IMR-90 (cell line): ENCODE data around the gene MARVELD2. TPM values are rescaled to one million over a fixed set of nuclear protein-coding genes. Genes with fewer than 3 reads are reported as not detected.
A peak's percentile ranks its signal among the peaks of the same experiment; 100 is the strongest.

Experiments used
- ATAC-seq: fragments of 200-7000 bp; cut with Tn5 transposase; 2 replicates; pipeline ENCODE4 v1.9.1; 2020; ENCODE audit warnings: low read depth, mild to moderate bottlenecking, moderate library complexity
- BruUV-seq: library from RNA; stranded (reverse); fragments of 400-500 nt; replicated peaks from 2 replicates; lab custom pipeline; 2021; lab: Mats Ljungman, UMichigan
- CTCF ChIA-PET: fragments of 300-600 bp; formaldehyde crosslinking; extraction: SDS; loops from one replicate; lab custom pipeline; 2021; ENCODE audit warnings: antibody characterized with exemption; lab: Yijun Ruan, JAX
- POLR2A ChIA-PET: fragments of 300-600 bp; sonication (Branson Sonifier 250); formaldehyde crosslinking; loops from one replicate; lab custom pipeline; 2022; ENCODE audit warnings: antibody characterized with exemption; ENCODE audit not compliant: unreplicated experiment; lab: Charles Lee
- DNase-seq: peaks from one replicate; pipeline ENCODE4 v3.0.0; 2013
- H2AFZ ChIP-seq: replicated peaks from 2 replicates; pipeline ENCODE3; 2013; ENCODE audit warnings: low read length, mild to moderate bottlenecking; ENCODE audit not compliant: poor library complexity
- H2AK5ac ChIP-seq: 2 replicates; pipeline ENCODE4 v1.6.1; 2013; ENCODE audit warnings: low read depth, low read length, inconsistent platforms
- H2AK9ac ChIP-seq: replicated peaks from 2 replicates; pipeline ENCODE3; 2013; ENCODE audit warnings: mild to moderate bottlenecking, low read depth, low read length, moderate library complexity; ENCODE audit not compliant: poor library complexity
- H2BK120ac ChIP-seq: 2 replicates; pipeline ENCODE4 v1.6.1; 2013; ENCODE audit warnings: low read depth, low read length, inconsistent platforms
- H2BK15ac ChIP-seq: 3 replicates; pipeline ENCODE4 v1.6.1; 2013; ENCODE audit warnings: low read depth, low read length, inconsistent platforms
- H2BK20ac ChIP-seq: 2 replicates; pipeline ENCODE4 v1.6.1; 2013; ENCODE audit warnings: low read depth, mild to moderate bottlenecking, inconsistent platforms, low read length, moderate library complexity
- H2BK5ac ChIP-seq: 2 replicates; pipeline ENCODE4 v1.6.1; 2013; ENCODE audit warnings: mild to moderate bottlenecking, low read depth, low read length, inconsistent platforms; ENCODE audit not compliant: poor library complexity, severe bottlenecking
- H3K14ac ChIP-seq: replicated peaks from 2 replicates; pipeline ENCODE4 v1.6.1; 2013; ENCODE audit warnings: low read depth, low read length, inconsistent platforms
- H3K18ac ChIP-seq: 2 replicates; pipeline ENCODE4 v1.6.1; 2013; ENCODE audit warnings: low read depth, low read length, control low read depth
- H3K23ac ChIP-seq: 2 replicates; pipeline ENCODE4 v1.6.1; 2013; ENCODE audit warnings: low read depth, low read length, inconsistent platforms
- H3K27ac ChIP-seq: 2 replicates; pipeline ENCODE4 v1.5.1; 2013; ENCODE audit warnings: mild to moderate bottlenecking, control low read depth, low read length; ENCODE audit not compliant: insufficient read depth
- H3K27me3 ChIP-seq: 2 replicates; pipeline ENCODE4 v1.6.1; 2013; ENCODE audit warnings: low read length; ENCODE audit not compliant: control insufficient read depth, insufficient read depth
- H3K36me3 ChIP-seq: 2 replicates; pipeline ENCODE4 v1.6.1; 2013; ENCODE audit warnings: low read length, mixed read lengths; ENCODE audit not compliant: control insufficient read depth, insufficient read depth
- H3K4ac ChIP-seq: 2 replicates; pipeline ENCODE4 v1.6.1; 2013; ENCODE audit warnings: low read depth, low read length, inconsistent platforms
- H3K4me1 ChIP-seq: 2 replicates; pipeline ENCODE4 v1.6.1; 2013; ENCODE audit warnings: low read length, mixed read lengths; ENCODE audit not compliant: control insufficient read depth, insufficient read depth
- H3K4me2 ChIP-seq: 2 replicates; pipeline ENCODE4 v1.6.1; 2013; ENCODE audit warnings: low read depth, mild to moderate bottlenecking, control low read depth, low read length, moderate library complexity
- H3K4me3 ChIP-seq: 2 replicates; pipeline ENCODE4 v1.5.1; 2013; ENCODE audit warnings: low read depth, mild to moderate bottlenecking, control low read depth, low read length, moderate library complexity; ENCODE audit not compliant: insufficient read depth
- H3K56ac ChIP-seq: 2 replicates; pipeline ENCODE4 v1.6.1; 2013; ENCODE audit warnings: low read length, inconsistent platforms; ENCODE audit not compliant: insufficient read depth; ENCODE audit errors: extremely low read depth
- H3K79me1 ChIP-seq, 2 experiments: 2 replicates each; pipeline ENCODE4 v1.6.1; 2013; ENCODE audit warnings: low read length in 2 of 2, inconsistent platforms in 1 of 2, low read depth in 1 of 2
- H3K9ac ChIP-seq: 2 replicates; pipeline ENCODE4 v1.6.1; 2013; ENCODE audit warnings: low read depth, low read length, control low read depth
- H3K9me1 ChIP-seq: 2 replicates; pipeline ENCODE4 v1.6.1; 2013; ENCODE audit warnings: low read length, inconsistent platforms; ENCODE audit not compliant: insufficient read depth
- H3K9me3 ChIP-seq: 2 replicates; pipeline ENCODE4 v1.6.1; 2013; ENCODE audit warnings: low read length; ENCODE audit not compliant: control insufficient read depth, insufficient read depth
- H4K20me1 ChIP-seq: 2 replicates; pipeline ENCODE4 v1.6.1; 2013; ENCODE audit warnings: low read length, inconsistent platforms; ENCODE audit not compliant: insufficient read depth
- H4K5ac ChIP-seq: 2 replicates; pipeline ENCODE4 v1.6.1; 2013; ENCODE audit warnings: mild to moderate bottlenecking, low read depth, low read length, control low read depth
- H4K8ac ChIP-seq, 2 experiments: 2 replicates each; pipeline ENCODE4 v1.6.1; 2013; ENCODE audit warnings: low read depth in 2 of 2, low read length in 2 of 2, control low read depth in 1 of 2, inconsistent platforms in 1 of 2
- H4K91ac ChIP-seq: 2 replicates; pipeline ENCODE4 v1.6.1; 2013; ENCODE audit warnings: low read depth, low read length, inconsistent platforms; ENCODE audit not compliant: insufficient read depth
- BHLHE40 ChIP-seq: fragments of 150-350 bp; IDR thresholded peaks from 2 replicates; pipeline ENCODE4 v1.6.1; 2016; ENCODE audit warnings: mild to moderate bottlenecking, low read depth, low read length
- CEBPB ChIP-seq: IDR thresholded peaks from 2 replicates; pipeline ENCODE4 v1.6.1; 2012; ENCODE audit warnings: low read depth, low read length, improper control_type of control experiment
- CHD1 ChIP-seq: IDR thresholded peaks from 2 replicates; pipeline ENCODE4 v1.6.1; 2012; ENCODE audit warnings: low read depth, low read length, improper control_type of control experiment
- FOS ChIP-seq: fragments of 150-350 bp; IDR thresholded peaks from 2 replicates; pipeline ENCODE4 v1.6.1; 2016; ENCODE audit warnings: low read depth, low read length
- MAFK ChIP-seq: IDR thresholded peaks from 2 replicates; pipeline ENCODE4 v1.6.1; 2012; ENCODE audit warnings: low read depth, low read length, improper control_type of control experiment
- MAZ ChIP-seq: IDR thresholded peaks from 2 replicates; pipeline ENCODE4 v1.6.1; 2012; ENCODE audit warnings: low read depth, mild to moderate bottlenecking, low read length, improper control_type of control experiment, moderate library complexity, borderline replicate concordance
- MXI1 ChIP-seq: IDR thresholded peaks from 2 replicates; pipeline ENCODE4 v1.6.1; 2012; ENCODE audit warnings: low read depth, mild to moderate bottlenecking, low read length, moderate library complexity, borderline replicate concordance
- NFE2L2 ChIP-seq: fragments of 150-350 bp; IDR thresholded peaks from 2 replicates; pipeline ENCODE4 v1.6.1; 2016; ENCODE audit warnings: low read depth, mild to moderate bottlenecking, low read length
- POLR2A ChIP-seq: IDR thresholded peaks from 2 replicates; pipeline ENCODE4 v1.6.1; 2012; ENCODE audit warnings: mild to moderate bottlenecking, low read depth, low read length
- RCOR1 ChIP-seq: IDR thresholded peaks from 2 replicates; pipeline ENCODE4 v1.6.1; 2012; ENCODE audit warnings: mild to moderate bottlenecking, low read length, improper control_type of control experiment; ENCODE audit not compliant: insufficient replicate concordance
- RFX5 ChIP-seq: IDR thresholded peaks from 2 replicates; pipeline ENCODE4 v1.8.0; 2012; ENCODE audit warnings: low read depth, mild to moderate bottlenecking, low read length, moderate library complexity
- SMC3 ChIP-seq: fragments of 150-350 bp; IDR thresholded peaks from 2 replicates; pipeline ENCODE4 v1.6.1; 2016; ENCODE audit warnings: low read depth, mild to moderate bottlenecking, antibody characterized with exemption, low read length, moderate library complexity
- WGBS, 2 experiments: methylation state at CpG; one replicate each; pipeline versions ENCODE4 v1.1.5 to v1.1.7; 2013; ENCODE audit warnings: missing lambda C conversion rate in 2 of 2; ENCODE audit not compliant: insufficient read length in 1 of 2; ENCODE audit errors: extremely low coverage in 2 of 2; 5-methylcytosine and 5-hydroxymethylcytosine counted together
- dilution Hi-C: fragments of 300-500 bp; cut with HindIII; formaldehyde crosslinking; loops from one replicate; pipeline ENCODE4 v1.14.3; 2018; ENCODE audit warnings: low sequenced_read_pairs; ENCODE audit not compliant: unreplicated experiment
- in situ Hi-C: fragments of 300-500 bp; cut with MboI; formaldehyde crosslinking; loops from 3 replicates; pipeline ENCODE4 v1.14.3; 2019; ENCODE audit warnings: low sequenced_read_pairs, inconsistent platforms, mixed read lengths
- intact Hi-C: fragments of 100-400 bp; cut with micrococcal nuclease; formaldehyde crosslinking; loops from 2 replicates; pipeline ENCODE4 v1.10.0; 2022
- polyA plus RNA-seq, 3 experiments: library from polyadenylated mRNA; depleted of rRNA; stranded (reverse); fragments of >200 nt; gene quantifications; 2 replicates each; pipeline ENCODE4 v1.2.3, GENCODE V29; 2012; ENCODE audit warnings: low replicate concordance in 1 of 3
- total RNA-seq: library from RNA; depleted of rRNA; stranded (reverse); fragments of >200 nt; gene quantifications from 2 replicates; pipeline ENCODE4 v1.2.3, GENCODE V29; 2012
- TF ChIP-seq, protein P1 (sequence below): fragments of 150-350 bp; IDR thresholded peaks from 2 replicates; pipeline ENCODE4 v1.6.1; 2017; ENCODE audit warnings: mild to moderate bottlenecking, antibody characterized with exemption, low read length, low read depth
- TF ChIP-seq, protein P2 (sequence below): conservative IDR thresholded peaks from 2 replicates; pipeline ENCODE4 v1.5.1; 2012; ENCODE audit warnings: mild to moderate bottlenecking, low read depth, low read length, improper control_type of control experiment
- TF ChIP-seq, protein P3 (sequence below): fragments of 150-350 bp; IDR thresholded peaks from 2 replicates; pipeline ENCODE4 v1.6.1; 2016; ENCODE audit warnings: low read depth, mild to moderate bottlenecking, low read length, moderate library complexity, borderline replicate concordance

Gene MARVELD2
- total and polyA plus RNA-seq, 2 of the 4 experiments (the other 2 are of a cell fraction), result 0.51 to 0.54 TPM

DNA sequence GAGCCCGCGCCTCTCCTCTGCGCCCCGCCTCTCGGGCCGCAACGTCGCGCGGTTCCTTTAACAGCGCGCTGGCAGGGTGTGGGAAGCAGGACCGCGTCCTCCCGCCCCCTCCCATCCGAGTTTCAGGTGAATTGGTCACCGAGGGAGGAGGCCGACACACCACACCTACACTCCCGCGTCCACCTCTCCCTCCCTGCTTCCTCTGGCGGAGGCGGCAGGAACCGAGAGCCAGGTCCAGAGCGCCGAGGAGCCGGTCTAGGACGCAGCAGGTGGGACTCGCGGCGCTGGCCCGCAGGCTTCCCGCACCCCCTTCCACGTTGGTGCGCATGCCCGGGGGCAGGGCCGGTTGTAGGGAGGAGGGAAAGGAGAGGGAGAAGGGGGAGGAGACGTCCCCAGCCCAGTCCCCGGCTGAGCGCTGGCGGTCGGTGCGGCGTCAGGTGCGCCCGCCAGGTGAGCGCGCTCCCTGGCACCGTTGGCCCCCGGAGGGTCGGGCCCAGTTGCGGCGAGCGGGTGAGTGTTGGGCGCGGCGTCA, 77.5 kb downstream of the MARVELD2 start, which contains the start of gene OCLN:
Gene OCLN, plus strand, starts transcription at position 400 of the 532 bp plus-strand sequence. CDS start 11,455 bp downstream, outside the sequence.
- Histone ChIP-seq H2AFZ (peak within 1 kb of the TSS; percentile 94), H4K5ac (no peak within 1 kb of the TSS), H4K20me1 (no peaks in the 10 kb centered on the region), H3K4me1 (peaks cover 6% of the 10 kb centered on the region), H3K4me2 (peak within 1 kb of the TSS; percentile 96), H3K4ac (no peak within 1 kb of the TSS), H2BK20ac (no peak within 1 kb of the TSS), H2BK5ac (no peak within 1 kb of the TSS), H2BK120ac (no peak within 1 kb of the TSS), H3K9me1 (no peaks in the 10 kb centered on the region), H3K36me3 (no peaks in the 10 kb centered on the region), H2AK9ac (peak within 1 kb of the TSS; percentile 66), H3K18ac (no peak within 1 kb of the TSS), H3K27me3 (peaks cover 47% of the 10 kb centered on the region), H3K27ac (no peak within 1 kb of the TSS), H3K14ac (no peak within 1 kb of the TSS), H3K4me3 (peak within 1 kb of the TSS; percentile 55), H4K91ac (no peak within 1 kb of the TSS), H2BK15ac (no peak within 1 kb of the TSS), H3K9ac (0 out of 2 replicates have a peak within 1 kb of the TSS, but pooled peaks have one; percentile 22), H3K56ac (no peak within 1 kb of the TSS), H3K23ac (no peak within 1 kb of the TSS; the same call in 1 of the 2 replicates), H2AK5ac (no peak within 1 kb of the TSS), H4K8ac (no peak within 1 kb of the TSS), H3K79me1 (no peaks in the 10 kb centered on the region), H3K9me3 (no peaks in the 10 kb centered on the region)
- TF ChIP-seq CEBPB (no peak), MAFK (no peak), RCOR1 (no peak), BHLHE40 (no peak), CHD1 (no peak), NFE2L2 (no peak), FOS (no peak), POLR2A (no peak), SMC3 (no peak), MAZ (no peak), MXI1 (no peak), RFX5 (no peak)
- TF ChIP-seq, protein P1, sequence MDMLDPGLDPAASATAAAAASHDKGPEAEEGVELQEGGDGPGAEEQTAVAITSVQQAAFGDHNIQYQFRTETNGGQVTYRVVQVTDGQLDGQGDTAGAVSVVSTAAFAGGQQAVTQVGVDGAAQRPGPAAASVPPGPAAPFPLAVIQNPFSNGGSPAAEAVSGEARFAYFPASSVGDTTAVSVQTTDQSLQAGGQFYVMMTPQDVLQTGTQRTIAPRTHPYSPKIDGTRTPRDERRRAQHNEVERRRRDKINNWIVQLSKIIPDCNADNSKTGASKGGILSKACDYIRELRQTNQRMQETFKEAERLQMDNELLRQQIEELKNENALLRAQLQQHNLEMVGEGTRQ, result no peak
- TF ChIP-seq, protein P2, sequence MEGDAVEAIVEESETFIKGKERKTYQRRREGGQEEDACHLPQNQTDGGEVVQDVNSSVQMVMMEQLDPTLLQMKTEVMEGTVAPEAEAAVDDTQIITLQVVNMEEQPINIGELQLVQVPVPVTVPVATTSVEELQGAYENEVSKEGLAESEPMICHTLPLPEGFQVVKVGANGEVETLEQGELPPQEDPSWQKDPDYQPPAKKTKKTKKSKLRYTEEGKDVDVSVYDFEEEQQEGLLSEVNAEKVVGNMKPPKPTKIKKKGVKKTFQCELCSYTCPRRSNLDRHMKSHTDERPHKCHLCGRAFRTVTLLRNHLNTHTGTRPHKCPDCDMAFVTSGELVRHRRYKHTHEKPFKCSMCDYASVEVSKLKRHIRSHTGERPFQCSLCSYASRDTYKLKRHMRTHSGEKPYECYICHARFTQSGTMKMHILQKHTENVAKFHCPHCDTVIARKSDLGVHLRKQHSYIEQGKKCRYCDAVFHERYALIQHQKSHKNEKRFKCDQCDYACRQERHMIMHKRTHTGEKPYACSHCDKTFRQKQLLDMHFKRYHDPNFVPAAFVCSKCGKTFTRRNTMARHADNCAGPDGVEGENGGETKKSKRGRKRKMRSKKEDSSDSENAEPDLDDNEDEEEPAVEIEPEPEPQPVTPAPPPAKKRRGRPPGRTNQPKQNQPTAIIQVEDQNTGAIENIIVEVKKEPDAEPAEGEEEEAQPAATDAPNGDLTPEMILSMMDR, result no peak
- TF ChIP-seq, protein P3, sequence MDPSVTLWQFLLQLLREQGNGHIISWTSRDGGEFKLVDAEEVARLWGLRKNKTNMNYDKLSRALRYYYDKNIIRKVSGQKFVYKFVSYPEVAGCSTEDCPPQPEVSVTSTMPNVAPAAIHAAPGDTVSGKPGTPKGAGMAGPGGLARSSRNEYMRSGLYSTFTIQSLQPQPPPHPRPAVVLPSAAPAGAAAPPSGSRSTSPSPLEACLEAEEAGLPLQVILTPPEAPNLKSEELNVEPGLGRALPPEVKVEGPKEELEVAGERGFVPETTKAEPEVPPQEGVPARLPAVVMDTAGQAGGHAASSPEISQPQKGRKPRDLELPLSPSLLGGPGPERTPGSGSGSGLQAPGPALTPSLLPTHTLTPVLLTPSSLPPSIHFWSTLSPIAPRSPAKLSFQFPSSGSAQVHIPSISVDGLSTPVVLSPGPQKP, result no peak
- peak; percentile 52 for ATAC-seq
- POLR2A ChIA-PET, result no interaction called here
- dilution Hi-C loops (no loop called here), in situ Hi-C loops (no loop called here), intact Hi-C loops (loop anchor here (10.0 kb wide), 1 partner anchor 48 kb away; no protein-coding TSS in a partner anchor)
- 2% methylated on average over 26 of the region's 56 CpGs; no CpG with 5 or more reads in 1 of the 2 experiments for WGBS, 2 experiments
- no TSS peak for BruUV-seq
- CTCF ChIA-PET, result no interaction called here
- DNase-seq, result no peak
